SK-N-SH (cell line): ENCODE results near the gene OTUD7B.

ENCODE experiments used
- EP300 ChIP-seq, 2 experiments: IDR thresholded peaks; 2 replicates each; pipeline versions ENCODE4 v1.4.0 to v1.6.1; 2012; ENCODE audit warnings: borderline replicate concordance in 1 of 2, low read depth in 1 of 2, low read length in 1 of 2
- MAX ChIP-seq: IDR thresholded peaks from 2 replicates; pipeline ENCODE4 v1.4.0; 2012; ENCODE audit warnings: low read depth
- MXI1 ChIP-seq: IDR thresholded peaks from 2 replicates; pipeline ENCODE4 v1.6.1; 2012; ENCODE audit warnings: mild to moderate bottlenecking, low read depth, low read length, improper control_type of control experiment
- POLR2AphosphoS5 ChIP-seq: IDR thresholded peaks from 2 replicates; pipeline ENCODE4 v1.6.1; 2012; ENCODE audit warnings: low read depth, low read length
- SIN3A ChIP-seq: IDR thresholded peaks from 2 replicates; pipeline ENCODE4 v1.6.1; 2012; ENCODE audit warnings: low read depth, mild to moderate bottlenecking, low read length, moderate library complexity, borderline replicate concordance
- USF2 ChIP-seq: fragments of 150-350 bp; IDR thresholded peaks from 2 replicates; pipeline ENCODE4 v1.6.1; 2017; ENCODE audit warnings: antibody characterized with exemption, low read length, low read depth, borderline replicate concordance
- TF ChIP-seq, protein P1 (sequence below): fragments of 200-600 bp; sonication (generic); IDR thresholded peaks from 2 replicates; pipeline ENCODE4 v1.6.1; 2017; ENCODE audit warnings: antibody characterized with exemption, mild to moderate bottlenecking, moderate library complexity
- TF ChIP-seq, protein P2 (sequence below): IDR thresholded peaks from 2 replicates; pipeline ENCODE4 v1.6.1; 2012; ENCODE audit warnings: mild to moderate bottlenecking, low read depth, low read length, moderate library complexity

- TF ChIP-seq, protein P1, sequence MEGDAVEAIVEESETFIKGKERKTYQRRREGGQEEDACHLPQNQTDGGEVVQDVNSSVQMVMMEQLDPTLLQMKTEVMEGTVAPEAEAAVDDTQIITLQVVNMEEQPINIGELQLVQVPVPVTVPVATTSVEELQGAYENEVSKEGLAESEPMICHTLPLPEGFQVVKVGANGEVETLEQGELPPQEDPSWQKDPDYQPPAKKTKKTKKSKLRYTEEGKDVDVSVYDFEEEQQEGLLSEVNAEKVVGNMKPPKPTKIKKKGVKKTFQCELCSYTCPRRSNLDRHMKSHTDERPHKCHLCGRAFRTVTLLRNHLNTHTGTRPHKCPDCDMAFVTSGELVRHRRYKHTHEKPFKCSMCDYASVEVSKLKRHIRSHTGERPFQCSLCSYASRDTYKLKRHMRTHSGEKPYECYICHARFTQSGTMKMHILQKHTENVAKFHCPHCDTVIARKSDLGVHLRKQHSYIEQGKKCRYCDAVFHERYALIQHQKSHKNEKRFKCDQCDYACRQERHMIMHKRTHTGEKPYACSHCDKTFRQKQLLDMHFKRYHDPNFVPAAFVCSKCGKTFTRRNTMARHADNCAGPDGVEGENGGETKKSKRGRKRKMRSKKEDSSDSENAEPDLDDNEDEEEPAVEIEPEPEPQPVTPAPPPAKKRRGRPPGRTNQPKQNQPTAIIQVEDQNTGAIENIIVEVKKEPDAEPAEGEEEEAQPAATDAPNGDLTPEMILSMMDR: no peak
- TF ChIP-seq SIN3A (no peak), MXI1 (no peak), USF2 (no peak), MAX (no peak), EP300 (IDR thresholded peaks at IDR 0.05; ENCODE audit: borderline replicate concordance in 1 of 2, low read depth in 1 of 2, low read length in 1 of 2) (0 out of 4 replicates have a peak, but pooled peaks of 1 of the 2 experiments have one; percentile 0), POLR2AphosphoS5 (0 out of 2 replicates have a peak, but pooled peaks have one; percentile 3)
- TF ChIP-seq, protein P2, sequence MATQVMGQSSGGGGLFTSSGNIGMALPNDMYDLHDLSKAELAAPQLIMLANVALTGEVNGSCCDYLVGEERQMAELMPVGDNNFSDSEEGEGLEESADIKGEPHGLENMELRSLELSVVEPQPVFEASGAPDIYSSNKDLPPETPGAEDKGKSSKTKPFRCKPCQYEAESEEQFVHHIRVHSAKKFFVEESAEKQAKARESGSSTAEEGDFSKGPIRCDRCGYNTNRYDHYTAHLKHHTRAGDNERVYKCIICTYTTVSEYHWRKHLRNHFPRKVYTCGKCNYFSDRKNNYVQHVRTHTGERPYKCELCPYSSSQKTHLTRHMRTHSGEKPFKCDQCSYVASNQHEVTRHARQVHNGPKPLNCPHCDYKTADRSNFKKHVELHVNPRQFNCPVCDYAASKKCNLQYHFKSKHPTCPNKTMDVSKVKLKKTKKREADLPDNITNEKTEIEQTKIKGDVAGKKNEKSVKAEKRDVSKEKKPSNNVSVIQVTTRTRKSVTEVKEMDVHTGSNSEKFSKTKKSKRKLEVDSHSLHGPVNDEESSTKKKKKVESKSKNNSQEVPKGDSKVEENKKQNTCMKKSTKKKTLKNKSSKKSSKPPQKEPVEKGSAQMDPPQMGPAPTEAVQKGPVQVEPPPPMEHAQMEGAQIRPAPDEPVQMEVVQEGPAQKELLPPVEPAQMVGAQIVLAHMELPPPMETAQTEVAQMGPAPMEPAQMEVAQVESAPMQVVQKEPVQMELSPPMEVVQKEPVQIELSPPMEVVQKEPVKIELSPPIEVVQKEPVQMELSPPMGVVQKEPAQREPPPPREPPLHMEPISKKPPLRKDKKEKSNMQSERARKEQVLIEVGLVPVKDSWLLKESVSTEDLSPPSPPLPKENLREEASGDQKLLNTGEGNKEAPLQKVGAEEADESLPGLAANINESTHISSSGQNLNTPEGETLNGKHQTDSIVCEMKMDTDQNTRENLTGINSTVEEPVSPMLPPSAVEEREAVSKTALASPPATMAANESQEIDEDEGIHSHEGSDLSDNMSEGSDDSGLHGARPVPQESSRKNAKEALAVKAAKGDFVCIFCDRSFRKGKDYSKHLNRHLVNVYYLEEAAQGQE: no peak
Observed at GRCh38 chr1:149993764-149994163, 16.8 kb downstream of the OTUD7B start.
